Measurements from ENCODE around the gene ZNF225.

The ZNF225 gene

DNA sequence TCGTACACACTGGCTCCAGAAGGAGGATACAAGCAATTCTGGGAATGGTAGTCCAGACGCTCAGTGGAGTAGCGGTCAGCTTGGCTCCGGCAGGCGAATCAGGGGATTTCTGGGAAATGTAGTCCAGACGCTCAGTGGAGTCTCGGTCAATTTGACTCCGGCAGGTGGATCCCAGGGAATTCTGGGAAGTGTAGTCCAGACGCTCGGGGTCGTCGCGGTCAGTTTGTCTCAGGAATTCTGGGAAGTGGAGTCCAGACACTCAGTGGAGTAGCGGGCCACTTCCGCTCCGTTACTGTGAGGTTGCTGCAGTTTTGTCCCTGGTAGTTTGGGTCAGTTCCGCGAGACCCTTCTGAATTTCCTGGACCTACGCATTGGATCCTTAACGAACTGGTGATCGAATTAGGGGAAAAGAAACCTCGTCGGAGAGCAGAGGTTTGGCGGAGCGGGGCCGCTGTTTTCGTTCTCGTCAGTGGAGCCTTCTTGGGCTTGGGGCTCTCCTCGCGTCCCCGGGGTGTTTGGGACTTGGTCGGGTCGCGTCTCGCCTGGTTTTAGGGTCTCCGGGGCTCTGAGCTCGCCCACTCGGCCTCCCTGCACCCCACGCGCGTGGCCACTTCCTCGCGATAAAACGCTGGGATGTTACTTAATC, at the start of gene ZNF225:
Gene ZNF225 (plus strand): TSS at position 262 of the 646 bp plus-strand sequence. CDS start 2,429 bp downstream, outside the sequence.
- H3K9me3 ChIP-seq (ENCODE audit: control insufficient read depth in 1 of 2, low read length in 2 of 2), result peaks cover 14 to 30% of the 10 kb centered on the region in 2 donors
- peaks cover 3 to 20% of the 10 kb centered on the region in 2 donors for H3K36me3 ChIP-seq (ENCODE audit: control insufficient read depth in 1 of 2, insufficient read depth in 2 of 2, low read length in 2 of 2)
- peaks cover 0 to 17% of the 10 kb centered on the region in 2 donors for H3K4me1 ChIP-seq (ENCODE audit: control insufficient read depth in 1 of 2, insufficient read depth in 2 of 2, low read length in 2 of 2)
- peak within 1 kb of the TSS; percentile 72 to 77 for H3K9ac ChIP-seq (ENCODE audit: low read depth in 1 of 2, low read length in 2 of 2)
- no peak within 1 kb of the TSS for H3K27ac ChIP-seq (ENCODE audit: low read depth, low read length)
- no peaks in the 10 kb centered on the region for H3K27me3 ChIP-seq (ENCODE audit: control insufficient read depth in 1 of 2, insufficient read depth in 2 of 2, low read length in 2 of 2)
- peak within 1 kb of the TSS; percentile 89 to 93 for H3K4me3 ChIP-seq (ENCODE audit: low read depth in 1 of 2, low read length in 2 of 2)

DNA sequence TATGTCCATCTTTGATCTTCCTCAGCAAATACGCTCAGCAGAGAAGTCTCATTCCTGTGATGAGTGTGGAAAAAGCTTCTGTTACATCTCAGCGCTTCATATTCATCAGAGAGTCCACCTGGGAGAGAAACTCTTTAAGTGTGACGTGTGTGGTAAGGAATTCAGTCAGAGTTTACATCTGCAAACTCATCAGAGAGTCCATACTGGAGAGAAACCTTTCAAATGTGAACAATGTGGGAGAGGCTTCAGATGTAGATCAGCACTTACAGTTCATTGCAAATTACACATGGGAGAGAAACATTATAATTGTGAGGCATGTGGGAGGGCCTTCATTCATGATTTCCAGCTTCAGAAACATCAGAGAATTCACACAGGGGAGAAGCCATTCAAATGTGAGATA, 46.9 kb upstream of the ZNF225 start:
- no peak overlapping the region for H3K27ac ChIP-seq (ENCODE audit: low read depth, low read length)
- no peaks in the 10 kb centered on the region for H3K27me3 ChIP-seq (ENCODE audit: control insufficient read depth in 1 of 2, insufficient read depth in 2 of 2, low read length in 2 of 2)
- H3K9me3 ChIP-seq (ENCODE audit: control insufficient read depth in 1 of 2, low read length in 2 of 2), result peaks cover 39 to 43% of the 10 kb centered on the region in 2 donors
- H3K9ac ChIP-seq (ENCODE audit: low read depth in 1 of 2, low read length in 2 of 2), result no peak overlapping the region
- peak overlapping the region; percentile 11 to 25 for H3K4me3 ChIP-seq (ENCODE audit: low read depth in 1 of 2, low read length in 2 of 2)
- H3K36me3 ChIP-seq (ENCODE audit: control insufficient read depth in 1 of 2, insufficient read depth in 2 of 2, low read length in 2 of 2), result peaks cover 39 to 53% of the 10 kb centered on the region in 2 donors
- H3K4me1 ChIP-seq (ENCODE audit: control insufficient read depth in 1 of 2, insufficient read depth in 2 of 2, low read length in 2 of 2), result peaks cover under 1 to 2% of the 10 kb centered on the region in 2 donors

DNA sequence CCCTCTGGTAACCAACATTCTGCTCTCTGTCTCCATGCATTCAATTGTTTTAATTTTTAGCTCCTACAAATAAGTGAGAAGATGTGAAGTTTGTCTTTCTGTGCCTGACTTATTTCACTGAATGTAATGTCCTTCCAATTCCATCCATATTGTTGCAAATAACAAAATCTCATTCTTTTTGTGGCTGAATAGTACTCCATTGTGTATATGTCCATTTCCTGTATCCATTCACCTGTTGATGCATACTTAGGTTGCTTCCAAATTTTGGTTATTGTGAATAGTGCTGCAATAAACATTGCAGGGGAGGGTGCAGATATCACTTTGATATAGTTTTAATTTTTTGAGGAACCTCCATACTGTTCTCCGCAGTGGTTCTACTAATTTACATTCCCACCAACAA, 43.8 kb upstream of the ZNF225 start:
- Histone ChIP-seq H3K36me3 (ENCODE audit: control insufficient read depth in 1 of 2, insufficient read depth in 2 of 2, low read length in 2 of 2) (peaks cover 21 to 27% of the 10 kb centered on the region in 2 donors), H3K27ac (ENCODE audit: low read depth, low read length) (no peak overlapping the region), H3K9ac (ENCODE audit: low read depth in 1 of 2, low read length in 2 of 2) (no peak overlapping the region), H3K27me3 (ENCODE audit: control insufficient read depth in 1 of 2, insufficient read depth in 2 of 2, low read length in 2 of 2) (no peaks in the 10 kb centered on the region), H3K4me3 (ENCODE audit: low read depth in 1 of 2, low read length in 2 of 2) (no peak overlapping the region), H3K9me3 (ENCODE audit: control insufficient read depth in 1 of 2, low read length in 2 of 2) (peaks cover 30 to 34% of the 10 kb centered on the region in 2 donors), H3K4me1 (ENCODE audit: control insufficient read depth in 1 of 2, insufficient read depth in 2 of 2, low read length in 2 of 2) (peaks cover 10 to 13% of the 10 kb centered on the region in 2 donors)

DNA sequence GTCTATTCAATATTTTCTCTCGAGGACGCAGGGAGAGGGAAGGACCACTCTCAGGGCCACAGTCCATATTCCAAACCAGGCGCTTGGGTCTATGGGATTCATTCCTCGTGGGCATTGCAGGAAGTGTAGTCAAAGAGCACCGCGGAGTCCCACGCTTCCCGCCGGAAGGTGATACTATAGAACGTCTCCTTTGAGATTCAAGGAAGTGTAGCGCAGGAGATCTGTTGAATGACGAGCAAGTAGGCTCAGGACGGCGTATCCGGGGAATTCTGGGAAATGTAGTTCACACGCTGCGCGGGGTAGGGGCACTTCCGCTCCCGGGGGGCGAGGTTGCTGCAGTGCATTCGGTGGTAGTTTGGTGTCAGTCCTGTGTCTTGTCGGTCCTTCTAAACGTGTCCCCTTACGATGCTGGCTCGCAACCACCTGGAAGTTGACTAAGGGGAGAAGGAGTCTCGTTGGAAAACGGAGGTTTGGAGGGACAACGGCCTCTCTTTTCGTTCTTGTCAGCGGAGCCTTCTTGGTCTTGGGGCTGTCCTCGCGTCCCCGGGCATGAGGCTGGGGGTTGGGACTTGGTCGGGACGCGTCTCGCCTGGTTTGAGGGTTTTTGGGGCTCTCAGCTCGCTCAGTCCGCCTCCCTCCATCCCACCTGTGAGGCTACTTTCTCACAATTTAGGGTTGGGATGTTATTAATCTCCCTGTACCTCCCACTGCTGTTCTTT, 41.2 kb upstream of the ZNF225 start, which contains the start of gene ZNF284:
Gene ZNF284 (plus strand): TSS at position 336 of the 719 bp plus-strand sequence. CDS start 4,231 bp downstream, outside the sequence.
- no peak within 1 kb of the TSS for H3K27ac ChIP-seq (ENCODE audit: low read depth, low read length)
- peak within 1 kb of the TSS; percentile 95 to 98 for H3K4me3 ChIP-seq (ENCODE audit: low read depth in 1 of 2, low read length in 2 of 2)
- H3K9me3 ChIP-seq (ENCODE audit: control insufficient read depth in 1 of 2, low read length in 2 of 2), result peaks cover 10 to 14% of the 10 kb centered on the region in 2 donors

DNA sequence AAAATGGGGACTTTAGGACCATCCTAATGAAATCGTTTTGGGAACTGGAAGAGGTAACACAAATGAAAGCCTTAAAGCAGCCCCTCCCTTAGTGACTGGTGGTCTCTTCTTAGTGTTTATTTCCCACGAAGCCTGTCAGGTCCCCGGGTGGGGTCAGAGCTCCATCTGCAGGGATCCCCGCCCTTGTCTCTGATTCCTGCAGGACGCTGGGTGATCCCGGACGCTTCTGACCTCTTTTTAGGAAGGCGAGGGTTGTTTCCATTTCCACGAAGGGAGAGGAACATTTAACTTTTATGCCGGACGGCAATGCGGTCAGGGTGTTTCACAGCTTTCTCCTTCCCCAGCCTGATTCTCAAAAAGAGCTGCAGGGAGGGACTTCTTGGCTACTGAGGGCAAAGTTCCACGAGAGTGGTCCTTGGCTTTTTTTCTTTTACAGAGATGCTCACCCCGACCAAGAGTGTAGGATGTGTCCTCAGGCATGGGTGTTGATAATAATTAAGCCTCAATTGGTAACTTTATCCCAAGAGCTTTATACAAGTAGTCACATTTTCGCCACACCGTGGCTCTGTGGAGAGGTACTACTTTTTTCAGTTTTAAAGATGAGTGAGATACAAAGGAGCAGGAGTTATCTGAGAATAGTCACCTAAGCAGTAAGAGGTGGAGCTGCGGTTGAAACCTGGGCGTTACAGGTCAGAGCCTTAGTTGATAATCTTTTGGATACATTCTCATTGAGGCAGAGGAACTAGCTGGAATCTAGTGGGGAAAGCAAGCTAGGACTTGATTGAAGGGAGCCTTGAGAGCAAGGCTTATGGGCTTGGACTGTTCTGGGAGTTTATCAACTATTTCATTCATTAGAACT, 40.4 kb upstream of the ZNF225 start:
- Histone ChIP-seq H3K27ac (ENCODE audit: low read depth, low read length) (no peak overlapping the region), H3K27me3 (ENCODE audit: control insufficient read depth in 1 of 2, insufficient read depth in 2 of 2, low read length in 2 of 2) (no peaks in the 10 kb centered on the region), H3K9ac (ENCODE audit: low read depth in 1 of 2, low read length in 2 of 2) (peak overlapping the region; percentile 78 to 82), H3K36me3 (ENCODE audit: control insufficient read depth in 1 of 2, insufficient read depth in 2 of 2, low read length in 2 of 2) (peaks cover 0 to 3% of the 10 kb centered on the region in 2 donors), H3K4me3 (ENCODE audit: low read depth in 1 of 2, low read length in 2 of 2) (peak overlapping the region; percentile 95 to 98), H3K9me3 (ENCODE audit: control insufficient read depth in 1 of 2, low read length in 2 of 2) (peaks cover 3 to 7% of the 10 kb centered on the region in 2 donors), H3K4me1 (ENCODE audit: control insufficient read depth in 1 of 2, insufficient read depth in 2 of 2, low read length in 2 of 2) (peaks cover 10 to 13% of the 10 kb centered on the region in 2 donors)

More for the DNA sequence above, 41.2 kb upstream of the ZNF225 start, which contains the start of gene ZNF284:
- Histone ChIP-seq H3K36me3 (ENCODE audit: control insufficient read depth in 1 of 2, insufficient read depth in 2 of 2, low read length in 2 of 2) (peaks cover 4 to 6% of the 10 kb centered on the region in 2 donors), H3K27me3 (ENCODE audit: control insufficient read depth in 1 of 2, insufficient read depth in 2 of 2, low read length in 2 of 2) (no peaks in the 10 kb centered on the region), H3K9ac (ENCODE audit: low read depth in 1 of 2, low read length in 2 of 2) (peak within 1 kb of the TSS; percentile 78 to 82), H3K4me1 (ENCODE audit: control insufficient read depth in 1 of 2, insufficient read depth in 2 of 2, low read length in 2 of 2) (peaks cover 10 to 13% of the 10 kb centered on the region in 2 donors)

DNA sequence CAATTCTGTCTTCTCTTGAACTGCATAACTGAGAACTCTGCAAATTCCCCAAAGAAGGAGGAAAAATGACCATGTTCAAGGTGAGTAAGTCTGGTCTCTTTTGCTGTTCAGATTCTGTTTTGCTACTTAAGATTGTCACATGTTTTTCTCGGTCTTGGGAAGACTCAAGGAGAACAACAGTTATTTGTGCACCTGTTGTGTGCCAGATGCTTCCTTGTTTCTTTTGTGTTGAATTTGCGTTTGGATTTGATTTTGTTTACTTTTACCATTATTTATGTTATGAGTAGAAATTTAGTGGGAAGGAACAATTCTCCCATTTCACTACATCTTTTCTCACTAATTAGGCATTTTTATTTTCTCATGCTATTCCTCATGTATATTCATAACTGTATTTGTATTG, 36.9 kb upstream of the ZNF225 start:
- H3K4me3 ChIP-seq (ENCODE audit: low read depth in 1 of 2, low read length in 2 of 2), result no peak overlapping the region
- no peak overlapping the region for H3K9ac ChIP-seq (ENCODE audit: low read depth in 1 of 2, low read length in 2 of 2)
- H3K27ac ChIP-seq (ENCODE audit: low read depth, low read length), result no peak overlapping the region
- peaks cover 9 to 11% of the 10 kb centered on the region in 2 donors for H3K4me1 ChIP-seq (ENCODE audit: control insufficient read depth in 1 of 2, insufficient read depth in 2 of 2, low read length in 2 of 2)
- peaks cover 0 to 12% of the 10 kb centered on the region in 2 donors for H3K36me3 ChIP-seq (ENCODE audit: control insufficient read depth in 1 of 2, insufficient read depth in 2 of 2, low read length in 2 of 2)
- no peaks in the 10 kb centered on the region for H3K27me3 ChIP-seq (ENCODE audit: control insufficient read depth in 1 of 2, insufficient read depth in 2 of 2, low read length in 2 of 2)
- no peaks in the 10 kb centered on the region for H3K9me3 ChIP-seq (ENCODE audit: control insufficient read depth in 1 of 2, low read length in 2 of 2)

DNA sequence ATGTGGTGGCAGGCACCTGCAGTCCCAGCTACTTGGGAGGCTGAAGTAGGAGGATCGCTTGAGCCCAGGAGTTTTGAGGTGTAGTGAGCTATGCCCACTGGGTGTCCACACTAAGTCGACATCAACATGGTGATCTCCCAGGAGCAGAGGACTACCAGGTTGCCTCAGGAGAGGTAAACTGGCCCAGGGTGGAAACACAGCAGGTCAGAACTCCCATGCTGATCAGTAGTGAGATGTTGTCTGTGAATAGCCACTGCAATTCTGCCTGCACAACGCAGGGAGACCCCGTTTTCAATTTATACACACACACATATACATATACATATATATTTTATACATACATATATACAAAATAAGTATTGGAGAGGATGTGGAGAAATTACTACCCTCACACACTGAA, 21.1 kb upstream of the ZNF225 start:
- H3K27ac ChIP-seq (ENCODE audit: low read depth, low read length), result no peak overlapping the region
- H3K27me3 ChIP-seq (ENCODE audit: control insufficient read depth in 1 of 2, insufficient read depth in 2 of 2, low read length in 2 of 2), result no peaks in the 10 kb centered on the region
- H3K9ac ChIP-seq (ENCODE audit: low read depth in 1 of 2, low read length in 2 of 2), result no peak overlapping the region
- H3K9me3 ChIP-seq (ENCODE audit: control insufficient read depth in 1 of 2, low read length in 2 of 2), result no peaks in the 10 kb centered on the region
- H3K4me1 ChIP-seq (ENCODE audit: control insufficient read depth in 1 of 2, insufficient read depth in 2 of 2, low read length in 2 of 2), result peaks cover 0 to 4% of the 10 kb centered on the region in 2 donors
- H3K4me3 ChIP-seq (ENCODE audit: low read depth in 1 of 2, low read length in 2 of 2), result no peak overlapping the region
- no peaks in the 10 kb centered on the region for H3K36me3 ChIP-seq (ENCODE audit: control insufficient read depth in 1 of 2, insufficient read depth in 2 of 2, low read length in 2 of 2)

DNA sequence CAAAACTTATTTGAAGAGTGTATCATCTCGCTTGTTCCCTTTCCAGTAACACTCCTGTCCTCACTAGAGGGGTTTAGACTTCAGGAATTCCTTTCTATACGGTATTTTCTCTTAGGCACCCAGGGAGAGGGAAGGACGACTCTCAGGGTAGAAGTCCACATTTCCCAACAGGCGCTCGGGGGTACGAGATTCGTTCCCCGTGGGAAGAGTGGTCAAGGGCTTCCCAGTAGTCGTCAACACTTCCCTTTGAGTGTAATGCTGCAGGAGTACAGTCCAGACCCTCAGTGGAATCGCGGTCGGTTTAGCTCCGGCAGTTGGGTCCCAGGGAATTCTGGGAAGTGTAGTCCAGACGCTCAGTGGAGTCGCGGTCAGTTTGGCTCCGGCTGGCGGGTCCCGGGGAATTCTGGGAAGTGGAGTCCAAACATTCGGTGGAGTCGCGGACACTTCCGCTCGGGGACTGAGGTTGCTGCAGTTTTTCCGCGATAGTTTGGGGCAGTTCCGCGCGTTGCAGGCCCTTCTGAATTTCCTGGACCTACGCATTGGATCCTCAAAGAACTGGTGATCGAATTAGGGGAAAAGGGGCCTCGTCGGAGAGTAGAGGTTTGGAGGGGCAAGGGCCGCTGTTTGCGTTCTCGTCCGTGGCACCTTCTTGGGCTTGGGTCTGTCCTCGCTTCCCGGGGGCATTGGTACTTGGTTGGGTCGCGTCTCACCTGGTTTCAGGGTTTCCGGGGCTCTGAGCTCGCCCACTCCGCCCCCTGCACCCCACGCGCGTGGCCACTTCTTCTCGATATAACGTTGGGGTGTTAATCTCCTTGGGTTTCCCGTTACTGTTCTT, 19.1 kb upstream of the ZNF225 start, which contains the start of gene ZNF224:
Gene ZNF224 (plus strand): TSS at position 431 of the 835 bp plus-strand sequence. CDS start 3,513 bp downstream, outside the sequence.
- Histone ChIP-seq H3K4me1 (ENCODE audit: control insufficient read depth in 1 of 2, insufficient read depth in 2 of 2, low read length in 2 of 2) (peaks cover 0 to 4% of the 10 kb centered on the region in 2 donors), H3K9ac (ENCODE audit: low read depth in 1 of 2, low read length in 2 of 2) (peak within 1 kb of the TSS; percentile 84), H3K9me3 (ENCODE audit: control insufficient read depth in 1 of 2, low read length in 2 of 2) (peaks cover 0 to 3% of the 10 kb centered on the region in 2 donors), H3K4me3 (ENCODE audit: low read depth in 1 of 2, low read length in 2 of 2) (peak within 1 kb of the TSS; percentile 94 to 97), H3K36me3 (ENCODE audit: control insufficient read depth in 1 of 2, insufficient read depth in 2 of 2, low read length in 2 of 2) (peaks cover 8 to 18% of the 10 kb centered on the region in 2 donors), H3K27ac (ENCODE audit: low read depth, low read length) (peak within 1 kb of the TSS; percentile 52), H3K27me3 (ENCODE audit: control insufficient read depth in 1 of 2, insufficient read depth in 2 of 2, low read length in 2 of 2) (no peaks in the 10 kb centered on the region)

DNA sequence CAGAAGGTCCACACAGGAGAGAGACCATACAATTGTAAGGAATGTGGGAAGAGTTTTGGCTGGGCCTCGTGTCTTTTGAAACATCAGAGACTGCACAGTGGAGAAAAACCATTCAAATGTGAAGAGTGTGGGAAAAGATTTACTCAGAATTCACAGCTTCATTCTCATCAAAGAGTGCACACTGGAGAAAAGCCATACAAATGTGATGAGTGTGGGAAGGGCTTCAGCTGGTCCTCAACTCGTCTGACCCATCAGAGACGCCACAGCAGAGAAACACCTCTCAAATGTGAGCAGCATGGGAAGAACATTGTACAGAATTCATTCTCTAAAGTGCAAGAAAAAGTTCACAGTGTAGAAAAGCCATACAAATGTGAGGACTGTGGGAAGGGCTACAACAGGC, 5.4 kb upstream of the ZNF225 start:
- H3K27me3 ChIP-seq (ENCODE audit: control insufficient read depth in 1 of 2, insufficient read depth in 2 of 2, low read length in 2 of 2), result no peaks in the 10 kb centered on the region
- peaks cover 20 to 36% of the 10 kb centered on the region in 2 donors for H3K36me3 ChIP-seq (ENCODE audit: control insufficient read depth in 1 of 2, insufficient read depth in 2 of 2, low read length in 2 of 2)
- peaks cover 0 to 9% of the 10 kb centered on the region in 2 donors for H3K4me1 ChIP-seq (ENCODE audit: control insufficient read depth in 1 of 2, insufficient read depth in 2 of 2, low read length in 2 of 2)
- H3K4me3 ChIP-seq (ENCODE audit: low read depth in 1 of 2, low read length in 2 of 2), result peak overlapping the region; percentile 25 to 52
- no peak overlapping the region for H3K9ac ChIP-seq (ENCODE audit: low read depth in 1 of 2, low read length in 2 of 2)
- peaks cover 47 to 63% of the 10 kb centered on the region in 2 donors for H3K9me3 ChIP-seq (ENCODE audit: control insufficient read depth in 1 of 2, low read length in 2 of 2)
- no peak overlapping the region for H3K27ac ChIP-seq (ENCODE audit: low read depth, low read length)
